Measurements from ENCODE around the gene MYT1. TPM values are rescaled to one million over a fixed set of nuclear protein-coding genes. Genes with fewer than 3 reads are reported as not detected.
A peak's percentile ranks its signal among the peaks of the same experiment; 100 is the strongest.

The MYT1 gene
- polyA plus RNA-seq, 1 of the 3 experiments (the other 2 are of a cell fraction), result 0.10 TPM

DNA sequence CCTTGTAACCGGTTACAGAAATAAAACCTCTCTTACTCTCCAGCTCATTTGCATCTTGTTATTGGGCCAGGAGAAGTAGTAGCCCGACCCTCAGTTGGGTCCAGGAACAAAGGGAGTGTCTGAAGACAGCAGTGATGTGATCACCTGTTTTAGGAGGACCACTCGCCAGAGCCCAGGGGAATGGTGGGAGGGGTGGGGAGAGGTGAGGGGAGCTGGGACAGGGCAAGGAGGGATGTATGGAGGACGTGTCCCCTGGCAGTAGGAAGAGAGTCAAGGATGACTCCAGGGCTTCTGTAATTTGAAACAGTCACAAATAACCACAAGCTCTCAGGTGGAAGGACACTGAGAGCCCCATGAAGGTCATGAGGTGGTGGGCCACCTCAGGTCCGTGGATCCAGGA, 89.9 kb downstream of the MYT1 start:
- Histone ChIP-seq H3K4me3 (ENCODE audit: low read depth in 2 of 2, low read length in 1 of 2) (no peak overlapping the region), H3K79me2 (ENCODE audit: insufficient read depth) (peaks cover 28% of the 10 kb centered on the region), H2AFZ (ENCODE audit: low read depth) (no peak overlapping the region), H3K9ac (no peak overlapping the region), H3K4me1 (ENCODE audit: control insufficient read depth in 1 of 2, insufficient read depth in 2 of 2, low read depth in 1 of 2, low read length in 1 of 2) (peaks cover 6 to 21% of the 10 kb centered on the region in 2 experiments; a peak in 3 of 4 replicates), H3K4me2 (no peak overlapping the region), H3K27me3 (ENCODE audit: insufficient read depth) (no peaks in the 10 kb centered on the region; the same call in 1 of the 2 replicates), H3K9me2 (no peaks in the 10 kb centered on the region), H3F3A (replicated peaks; ENCODE audit: insufficient read depth) (no peaks in the 10 kb centered on the region), H3K36me3 (replicated peaks in 1 of 2; ENCODE audit: control insufficient read depth in 1 of 2, insufficient read depth in 2 of 2, low read length in 1 of 2) (no peaks in the 10 kb centered on the region), H3K27ac (ENCODE audit: low read depth in 2 of 2, low read length in 1 of 2) (no peak overlapping the region), H3K9me3 (no peaks in the 10 kb centered on the region), H4K20me1 (ENCODE audit: insufficient read depth) (no peaks in the 10 kb centered on the region; the same call in 1 of the 2 replicates)
- ChIA-PET CTCF (interaction anchor here (0.9 to 2.5 kb wide), 2 partner anchors 8 to 15 kb away, joined by 3 to 6 read pairs; no protein-coding TSS in a partner anchor), POLR2A (interaction anchor here (2.7 kb wide), 1 partner anchor 90 kb away, joined by 9 read pairs; the partner anchor contains the start of gene MYT1)
- TF ChIP-seq, protein P1, sequence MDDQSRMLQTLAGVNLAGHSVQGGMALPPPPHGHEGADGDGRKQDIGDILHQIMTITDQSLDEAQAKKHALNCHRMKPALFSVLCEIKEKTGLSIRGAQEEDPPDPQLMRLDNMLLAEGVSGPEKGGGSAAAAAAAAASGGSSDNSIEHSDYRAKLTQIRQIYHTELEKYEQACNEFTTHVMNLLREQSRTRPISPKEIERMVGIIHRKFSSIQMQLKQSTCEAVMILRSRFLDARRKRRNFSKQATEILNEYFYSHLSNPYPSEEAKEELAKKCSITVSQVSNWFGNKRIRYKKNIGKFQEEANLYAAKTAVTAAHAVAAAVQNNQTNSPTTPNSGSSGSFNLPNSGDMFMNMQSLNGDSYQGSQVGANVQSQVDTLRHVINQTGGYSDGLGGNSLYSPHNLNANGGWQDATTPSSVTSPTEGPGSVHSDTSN (IDR thresholded peaks at IDR 0.05), result no peak
- TF ChIP-seq, protein P2, sequence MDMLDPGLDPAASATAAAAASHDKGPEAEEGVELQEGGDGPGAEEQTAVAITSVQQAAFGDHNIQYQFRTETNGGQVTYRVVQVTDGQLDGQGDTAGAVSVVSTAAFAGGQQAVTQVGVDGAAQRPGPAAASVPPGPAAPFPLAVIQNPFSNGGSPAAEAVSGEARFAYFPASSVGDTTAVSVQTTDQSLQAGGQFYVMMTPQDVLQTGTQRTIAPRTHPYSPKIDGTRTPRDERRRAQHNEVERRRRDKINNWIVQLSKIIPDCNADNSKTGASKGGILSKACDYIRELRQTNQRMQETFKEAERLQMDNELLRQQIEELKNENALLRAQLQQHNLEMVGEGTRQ (IDR thresholded peaks at IDR 0.05; ENCODE audit: borderline replicate concordance, low read depth, low read length), result no peak
- no peak for TF ChIP-seq RAD21 (IDR thresholded peaks at IDR 0.05; ENCODE audit: low read length)
- no peak for TF ChIP-seq CTCF (IDR thresholded peaks at IDR 0.05)
- 79% methylated on average over 4 of the region's 5 CpGs for WGBS (ENCODE audit: low lambda C conversion rate)
- no peak for DNase-seq

DNA sequence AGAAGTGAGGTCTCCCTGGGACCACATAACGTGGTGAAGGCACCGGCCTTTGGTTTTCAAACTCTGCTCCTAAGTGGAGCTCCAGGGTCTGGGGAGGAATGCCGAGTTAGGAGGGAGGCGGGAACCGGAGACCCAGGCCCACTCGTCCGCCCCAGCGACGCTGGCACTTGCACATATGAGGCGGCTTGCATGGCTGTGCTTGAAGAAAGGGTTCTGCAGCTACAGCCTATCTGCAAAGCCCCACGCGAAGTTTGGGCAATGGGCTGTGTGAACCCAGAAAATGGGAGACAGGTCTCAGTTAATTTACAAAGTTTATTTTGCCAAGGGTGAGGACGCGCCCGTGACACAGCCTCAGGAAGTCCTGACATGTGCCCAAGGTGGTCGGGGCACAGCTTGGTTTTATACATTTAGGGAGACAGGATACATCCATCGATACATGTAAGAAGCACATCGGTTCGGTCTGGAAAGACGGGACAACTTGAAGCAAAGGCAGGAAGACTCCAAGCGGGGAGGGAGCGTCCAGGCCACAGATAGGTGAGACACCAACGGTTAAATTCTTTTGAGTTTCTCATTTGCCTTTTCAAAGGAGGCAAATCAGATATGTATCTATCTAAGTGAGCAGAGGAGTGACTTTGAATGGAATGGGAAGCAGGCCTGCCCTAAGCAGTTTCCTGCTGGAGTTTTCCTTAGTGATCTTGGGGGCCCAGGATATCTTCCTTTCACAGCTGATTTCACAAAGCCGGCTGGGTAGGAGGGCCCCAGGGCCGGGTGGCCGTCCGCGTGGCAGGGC, 90.5 kb downstream of the MYT1 start:
- Histone ChIP-seq H3K9ac (peak overlapping the region; percentile 83; the same call in 1 of the 2 replicates), H3K36me3 (replicated peaks in 1 of 2; ENCODE audit: control insufficient read depth in 1 of 2, insufficient read depth in 2 of 2, low read length in 1 of 2) (no peaks in the 10 kb centered on the region), H3K9me2 (no peaks in the 10 kb centered on the region), H3F3A (replicated peaks; ENCODE audit: insufficient read depth) (no peaks in the 10 kb centered on the region), H3K27ac (ENCODE audit: low read depth in 2 of 2, low read length in 1 of 2) (peak overlapping the region in 1 of 2 experiments; percentile 84; a peak in 2 of 4 replicates), H3K4me1 (ENCODE audit: control insufficient read depth in 1 of 2, insufficient read depth in 2 of 2, low read depth in 1 of 2, low read length in 1 of 2) (peaks cover 6 to 21% of the 10 kb centered on the region in 2 experiments; a peak in 3 of 4 replicates), H3K27me3 (ENCODE audit: insufficient read depth) (no peaks in the 10 kb centered on the region; the same call in 1 of the 2 replicates), H3K79me2 (ENCODE audit: insufficient read depth) (peaks cover 28% of the 10 kb centered on the region), H3K4me3 (ENCODE audit: low read depth in 2 of 2, low read length in 1 of 2) (peak overlapping the region; percentile 89 to 92), H4K20me1 (ENCODE audit: insufficient read depth) (no peaks in the 10 kb centered on the region; the same call in 1 of the 2 replicates), H3K4me2 (peak overlapping the region; percentile 95), H2AFZ (ENCODE audit: low read depth) (peak overlapping the region; percentile 99), H3K9me3 (no peaks in the 10 kb centered on the region)
- WGBS (ENCODE audit: low lambda C conversion rate), result 82% methylated on average over 23 of the region's 28 CpGs
- TF ChIP-seq JUND (IDR thresholded peaks at IDR 0.05), result no peak
- no peak for TF ChIP-seq ZBTB33 (IDR thresholded peaks at IDR 0.05; ENCODE audit: borderline replicate concordance, low read depth)
- TF ChIP-seq, protein P3, sequence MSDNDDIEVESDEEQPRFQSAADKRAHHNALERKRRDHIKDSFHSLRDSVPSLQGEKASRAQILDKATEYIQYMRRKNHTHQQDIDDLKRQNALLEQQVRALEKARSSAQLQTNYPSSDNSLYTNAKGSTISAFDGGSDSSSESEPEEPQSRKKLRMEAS (IDR thresholded peaks at IDR 0.05; ENCODE audit: low read depth), result no peak
- no peak for TF ChIP-seq EZH2phosphoT487 (IDR thresholded peaks at IDR 0.05; ENCODE audit: borderline replicate concordance, low read depth)
- CTCF ChIA-PET, result interaction anchor here (0.8 to 2.5 kb wide), 4 partner anchors 9 to 171 kb away, joined by 3 to 6 read pairs (median 4); partner anchors contain the start of gene LKAAEAR1
- DNase-seq, result no peak
- POLR2A ChIA-PET, result interaction anchor here (1.1 to 2.7 kb wide), 3 partner anchors 55 to 91 kb away, joined by 3 to 9 read pairs (median 7); partner anchors contain the start of gene MYT1
